Type B pancreatic cell (in vitro differentiated cells): Measurements from ENCODE around the gene CDC34. TPM values are rescaled to one million over a fixed set of nuclear protein-coding genes. Genes with fewer than 3 reads are reported as not detected.

Experiments
- DNase-seq: peaks from one replicate; pipeline ENCODE4 v3.0.0; 2021; ENCODE audit warnings: mixed read lengths; ENCODE audit not compliant: unreplicated experiment; ENCODE audit errors: extremely low spot score
- H3K27ac Mint-ChIP-seq: 2 replicates; pipeline ENCODE4 v1.8.0; 2021; ENCODE audit warnings: mild to moderate bottlenecking, mixed read lengths
- H3K27me3 Mint-ChIP-seq: 2 replicates; pipeline ENCODE4 v1.8.0; 2021; ENCODE audit warnings: mixed read lengths
- H3K36me3 Mint-ChIP-seq: 2 replicates; pipeline ENCODE4 v1.8.0; 2021; ENCODE audit warnings: mixed read lengths
- H3K4me1 Mint-ChIP-seq: one replicate; pipeline ENCODE4 v1.8.0; 2021; ENCODE audit warnings: mixed read lengths; ENCODE audit not compliant: unreplicated experiment
- H3K4me3 Mint-ChIP-seq: 2 replicates; pipeline ENCODE4 v1.8.0; 2021; ENCODE audit warnings: mild to moderate bottlenecking, mixed read lengths
- H3K9me3 Mint-ChIP-seq: 2 replicates; pipeline ENCODE4 v1.8.0; 2021; ENCODE audit warnings: mixed read lengths
- total RNA-seq: library from RNA; stranded (reverse); gene quantifications from 2 replicates; pipeline ENCODE4 v1.2.1, GENCODE V29; 2021; ENCODE audit warnings: low replicate concordance
- TF ChIP-seq, protein P1 (sequence below): fragments of 200-600 bp; sonication (generic); conservative IDR thresholded peaks from 2 replicates; pipeline ENCODE4 v1.5.0; 2021; ENCODE audit warnings: antibody characterized with exemption, mild to moderate bottlenecking

The CDC34 gene
- total RNA-seq, 1 donor from 2014 or later: 95.0 TPM

DNA sequence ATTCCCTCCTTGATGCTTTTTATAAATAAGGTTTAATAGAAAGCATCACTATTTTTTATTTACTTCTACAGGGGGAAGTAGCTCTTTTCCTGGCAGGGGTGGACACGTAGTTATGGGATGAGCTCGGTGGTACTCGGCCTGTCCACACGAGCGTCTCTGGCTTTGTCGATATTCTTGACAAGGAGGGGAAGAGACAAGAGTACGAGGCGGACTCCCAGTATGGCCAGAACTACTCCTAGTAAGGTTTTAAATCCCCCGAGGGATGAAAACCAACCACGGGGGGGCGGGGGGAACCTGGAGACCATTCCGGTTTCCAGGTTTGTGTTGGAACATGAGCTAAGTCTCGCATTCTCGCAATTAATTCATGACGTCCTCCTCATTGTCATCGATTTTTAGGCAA lies 35.3 kb downstream of the CDC34 start:
- Mint-ChIP-seq H3K4me3 (peak overlapping the region; percentile 1), H3K36me3 (peaks cover 7% of the 10 kb centered on the region), H3K9me3 (peaks cover 5% of the 10 kb centered on the region), H3K4me1 (peaks cover 18% of the 10 kb centered on the region), H3K27ac (peak overlapping the region; percentile 68), H3K27me3 (peaks cover 7% of the 10 kb centered on the region)
- no peak for DNase-seq
- TF ChIP-seq, protein P1, sequence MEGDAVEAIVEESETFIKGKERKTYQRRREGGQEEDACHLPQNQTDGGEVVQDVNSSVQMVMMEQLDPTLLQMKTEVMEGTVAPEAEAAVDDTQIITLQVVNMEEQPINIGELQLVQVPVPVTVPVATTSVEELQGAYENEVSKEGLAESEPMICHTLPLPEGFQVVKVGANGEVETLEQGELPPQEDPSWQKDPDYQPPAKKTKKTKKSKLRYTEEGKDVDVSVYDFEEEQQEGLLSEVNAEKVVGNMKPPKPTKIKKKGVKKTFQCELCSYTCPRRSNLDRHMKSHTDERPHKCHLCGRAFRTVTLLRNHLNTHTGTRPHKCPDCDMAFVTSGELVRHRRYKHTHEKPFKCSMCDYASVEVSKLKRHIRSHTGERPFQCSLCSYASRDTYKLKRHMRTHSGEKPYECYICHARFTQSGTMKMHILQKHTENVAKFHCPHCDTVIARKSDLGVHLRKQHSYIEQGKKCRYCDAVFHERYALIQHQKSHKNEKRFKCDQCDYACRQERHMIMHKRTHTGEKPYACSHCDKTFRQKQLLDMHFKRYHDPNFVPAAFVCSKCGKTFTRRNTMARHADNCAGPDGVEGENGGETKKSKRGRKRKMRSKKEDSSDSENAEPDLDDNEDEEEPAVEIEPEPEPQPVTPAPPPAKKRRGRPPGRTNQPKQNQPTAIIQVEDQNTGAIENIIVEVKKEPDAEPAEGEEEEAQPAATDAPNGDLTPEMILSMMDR: no peak

DNA sequence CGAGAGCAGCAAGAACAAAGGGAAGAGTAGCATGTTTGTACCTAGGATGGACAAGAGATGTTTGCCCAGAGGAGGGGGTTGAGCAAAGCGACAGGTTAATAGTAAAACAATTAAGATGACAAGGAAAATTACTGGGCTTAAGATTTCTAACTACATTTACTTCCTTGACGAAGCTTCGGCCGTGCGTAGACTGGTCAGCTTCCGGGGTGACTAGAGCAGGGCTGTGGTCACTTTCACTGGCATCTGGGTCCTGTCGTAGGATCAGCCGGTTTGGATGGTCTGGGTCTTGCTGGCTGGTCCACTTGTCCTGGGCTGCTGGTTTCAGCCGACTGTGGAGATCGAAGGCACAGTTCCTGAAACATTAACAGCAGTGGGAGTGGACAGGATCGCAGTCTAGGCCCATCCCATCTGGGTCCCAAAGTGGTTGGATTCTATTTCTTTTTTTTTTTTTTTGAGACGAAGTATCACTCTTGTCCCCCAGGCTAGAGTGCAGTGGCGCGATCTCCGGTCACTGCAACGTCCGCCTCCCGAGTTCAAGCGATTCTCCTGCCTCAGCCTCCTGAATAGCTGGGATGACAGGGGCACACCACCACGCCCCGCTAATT lies 35.8 kb downstream of the CDC34 start:
- TF ChIP-seq, protein P1: no peak
- Mint-ChIP-seq H3K27ac (no peak overlapping the region), H3K4me3 (peak overlapping the region; percentile 1), H3K4me1 (peaks cover 22% of the 10 kb centered on the region), H3K9me3 (peaks cover 2% of the 10 kb centered on the region), H3K27me3 (peaks cover 10% of the 10 kb centered on the region), H3K36me3 (peaks cover 7% of the 10 kb centered on the region)
- no peak for DNase-seq

DNA sequence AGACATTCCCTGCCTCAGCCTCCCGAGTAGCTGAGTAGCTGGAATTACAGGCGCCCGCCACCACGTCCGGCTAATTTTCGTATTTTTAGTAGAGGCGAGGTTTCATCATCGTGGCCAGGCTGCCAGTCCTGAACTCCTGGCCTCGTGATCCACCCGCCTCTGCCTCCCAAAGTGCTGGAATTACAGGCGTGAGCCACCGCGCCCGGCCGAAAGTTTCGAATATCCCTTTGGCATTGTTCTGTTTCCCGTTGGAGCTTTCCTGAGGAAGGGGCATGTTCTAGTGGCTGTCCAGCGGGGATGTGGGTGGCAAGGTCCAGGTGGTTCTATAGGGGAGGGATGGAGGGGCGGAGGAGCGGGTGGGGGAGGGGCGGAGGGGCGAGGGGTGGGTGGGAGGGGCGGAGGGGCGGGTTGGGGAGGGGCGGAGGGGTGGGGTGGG lies 38.7 kb downstream of the CDC34 start:
- H3K36me3 Mint-ChIP-seq: peaks cover 7% of the 10 kb centered on the region
- no peaks in the 10 kb centered on the region for H3K9me3 Mint-ChIP-seq
- peaks cover 34% of the 10 kb centered on the region for H3K4me1 Mint-ChIP-seq
- no peak for DNase-seq
- TF ChIP-seq, protein P1: no peak
- no peak overlapping the region for H3K4me3 Mint-ChIP-seq
- peaks cover 10% of the 10 kb centered on the region for H3K27me3 Mint-ChIP-seq
- peak overlapping the region; percentile 89 for H3K27ac Mint-ChIP-seq

DNA sequence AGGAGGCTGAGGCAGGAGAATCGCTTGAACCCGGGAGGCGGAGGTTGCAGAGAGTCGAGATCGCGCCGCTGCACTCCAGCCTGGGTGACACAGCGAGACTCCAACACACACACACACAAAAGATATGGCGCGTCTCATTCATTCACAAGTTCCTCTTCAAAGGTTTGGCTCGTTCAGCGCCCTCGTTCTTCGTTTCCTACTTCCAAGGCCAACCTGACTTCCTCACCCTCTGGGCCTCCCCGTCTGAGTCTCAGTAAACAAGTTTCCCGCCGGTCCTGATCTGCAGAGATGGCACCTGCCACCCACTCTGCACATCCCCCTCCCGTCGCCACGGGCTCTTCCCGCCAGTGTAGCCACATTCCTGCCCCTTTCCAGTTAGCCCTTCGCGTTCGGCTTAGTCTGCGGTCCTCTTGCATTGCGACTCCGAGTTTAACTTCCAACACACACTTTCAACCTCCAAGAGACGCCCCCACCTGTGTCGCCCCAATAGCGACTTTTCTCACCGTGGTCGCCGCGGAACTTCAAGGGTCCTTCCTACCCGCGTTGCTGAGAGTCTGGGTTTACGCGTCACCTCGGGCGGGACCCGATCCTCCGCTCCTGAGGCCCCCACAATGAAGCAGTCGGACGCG lies 39.5 kb downstream of the CDC34 start:
- Mint-ChIP-seq H3K4me1 (peaks cover 34% of the 10 kb centered on the region), H3K27me3 (peaks cover 10% of the 10 kb centered on the region), H3K36me3 (peaks cover 7% of the 10 kb centered on the region), H3K9me3 (no peaks in the 10 kb centered on the region), H3K4me3 (peak overlapping the region; percentile 96), H3K27ac (peak overlapping the region; percentile 98)
- TF ChIP-seq, protein P1: no peak
- no peak for DNase-seq

DNA sequence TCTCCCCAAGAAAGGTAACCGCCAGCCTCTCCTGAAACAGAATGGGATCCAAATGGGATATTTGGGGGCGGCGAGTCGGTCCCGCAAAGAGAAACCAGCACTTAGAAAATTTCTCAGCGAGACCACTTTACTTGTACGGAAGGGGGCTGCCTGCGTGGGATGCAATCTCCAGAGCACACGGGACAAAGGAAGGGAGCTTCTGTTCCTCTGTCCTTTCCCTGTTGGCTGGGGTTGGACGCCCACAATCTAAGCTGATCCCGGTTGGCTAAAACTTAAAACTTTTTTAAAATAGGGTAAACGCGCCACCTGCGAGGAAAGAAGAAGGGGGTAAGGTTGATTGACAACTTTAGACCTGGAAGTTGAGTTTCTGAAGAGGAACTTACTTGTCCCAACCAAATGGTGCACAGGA lies 40.0 kb downstream of the CDC34 start:
- Mint-ChIP-seq H3K4me3 (peak overlapping the region; percentile 96), H3K4me1 (peaks cover 31% of the 10 kb centered on the region), H3K36me3 (peaks cover 3% of the 10 kb centered on the region), H3K27ac (peak overlapping the region; percentile 98), H3K27me3 (peaks cover 10% of the 10 kb centered on the region), H3K9me3 (no peaks in the 10 kb centered on the region)
- TF ChIP-seq, protein P1: no peak
- no peak for DNase-seq
